GM21526 (cell line): ENCODE measurements around the gene CCDC78.
"Not testable (repeated sequence)": the region's sequence is repeated elsewhere in the genome, so short reads cannot be mapped to it uniquely, and the experiment has no call there.

ENCODE experiments used
- ATAC-seq: cut with Tn5 transposase; IDR thresholded peaks from one replicate; pipeline ENCODE4 v1.9.1; 2021; ENCODE audit warnings: moderate library complexity; ENCODE audit not compliant: unreplicated experiment, low FRiP score

CCDC78 gene

GRCh38 chr16:761625-762513 lies 35.6 kb upstream of the CCDC78 start:
- no peak for ATAC-seq

DNA sequence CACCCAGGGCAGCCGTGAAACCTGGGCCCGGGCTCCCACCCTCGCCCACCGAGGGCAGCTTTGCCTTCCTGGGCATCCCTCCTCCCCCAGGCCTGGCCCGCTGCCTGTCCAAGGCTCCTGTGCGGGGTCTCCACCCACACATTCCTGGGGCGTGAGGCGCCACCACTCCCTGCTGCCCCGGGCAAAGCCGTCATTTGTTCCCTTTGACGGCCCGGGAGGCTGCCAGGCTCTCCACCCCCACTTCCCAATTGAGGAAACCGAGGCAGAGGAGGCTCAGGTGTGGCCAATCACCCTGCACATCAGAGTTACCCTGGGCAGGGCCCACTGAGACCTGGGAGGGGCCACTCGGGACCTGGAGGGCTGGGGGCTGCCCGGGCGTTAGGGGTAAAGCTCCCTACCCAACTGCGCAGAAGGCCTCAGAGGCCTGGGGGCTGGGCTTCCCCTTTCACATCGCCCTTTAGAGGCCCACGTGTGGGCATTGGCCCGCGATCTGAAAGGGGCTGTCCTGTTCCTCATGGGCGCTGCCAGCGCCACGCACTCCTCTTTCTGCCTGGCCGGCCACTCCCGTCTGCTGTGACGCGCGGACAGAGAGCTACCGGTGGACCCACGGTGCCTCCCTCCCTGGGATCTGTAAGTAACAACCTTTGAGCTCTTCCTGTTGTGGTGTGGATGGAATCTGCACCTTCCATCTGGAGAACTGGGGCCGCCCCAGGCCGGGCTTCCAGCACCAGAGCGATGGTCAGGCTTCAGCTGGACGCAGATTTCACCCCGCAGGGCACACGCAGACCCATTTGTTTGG lies 34.5 kb upstream of the CCDC78 start, which contains the start of gene MSLN:
MSLN (plus strand) TSS at position 190 of the 799 bp plus-strand sequence. CDS start 1,947 bp downstream, outside the sequence.
- no peak for ATAC-seq

DNA sequence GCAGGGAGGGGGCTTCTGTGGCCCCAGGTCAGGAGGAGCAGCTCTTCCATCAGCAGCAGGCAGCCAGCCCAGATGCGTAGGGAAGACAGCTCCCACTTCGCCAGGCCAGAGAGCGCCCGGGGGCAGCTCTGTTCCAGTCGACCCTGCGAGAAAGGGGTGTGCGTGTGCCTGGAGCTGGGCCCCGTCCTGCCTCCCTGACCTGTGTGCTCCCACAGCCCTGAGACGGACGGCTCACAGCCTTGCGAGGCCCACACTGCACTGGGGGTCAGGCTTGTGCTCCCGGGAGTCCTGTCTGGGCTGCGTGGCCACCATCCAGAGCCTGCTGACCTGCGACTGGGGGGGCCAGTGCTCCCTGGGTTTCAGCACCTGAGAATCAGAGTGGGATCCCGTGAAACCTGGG lies 33.8 kb upstream of the CCDC78 start:
- no peak for ATAC-seq

GRCh38 chr16:759110-759910 lies 33.1 kb upstream of the CCDC78 start:
- no peak for ATAC-seq

DNA sequence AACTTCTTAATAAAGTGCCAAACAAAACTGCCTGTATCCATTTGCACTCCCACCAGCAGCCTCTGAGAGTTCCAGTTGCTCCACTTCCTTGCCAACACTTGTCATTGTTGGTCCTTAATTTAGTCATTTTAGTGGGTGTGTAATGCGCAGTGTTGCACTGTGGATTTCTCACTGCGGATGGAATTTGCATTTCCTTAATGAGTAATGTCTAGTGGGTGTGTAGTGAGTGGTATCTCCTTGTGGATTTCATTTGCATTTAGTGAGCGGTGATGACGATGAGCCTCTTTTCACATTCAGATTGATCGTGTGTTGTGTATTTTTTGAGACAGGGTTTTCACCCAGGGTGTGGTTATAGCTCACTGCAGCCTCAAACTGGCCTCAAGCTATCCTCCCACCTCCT lies 30.2 kb upstream of the CCDC78 start:
- no peak for ATAC-seq

DNA sequence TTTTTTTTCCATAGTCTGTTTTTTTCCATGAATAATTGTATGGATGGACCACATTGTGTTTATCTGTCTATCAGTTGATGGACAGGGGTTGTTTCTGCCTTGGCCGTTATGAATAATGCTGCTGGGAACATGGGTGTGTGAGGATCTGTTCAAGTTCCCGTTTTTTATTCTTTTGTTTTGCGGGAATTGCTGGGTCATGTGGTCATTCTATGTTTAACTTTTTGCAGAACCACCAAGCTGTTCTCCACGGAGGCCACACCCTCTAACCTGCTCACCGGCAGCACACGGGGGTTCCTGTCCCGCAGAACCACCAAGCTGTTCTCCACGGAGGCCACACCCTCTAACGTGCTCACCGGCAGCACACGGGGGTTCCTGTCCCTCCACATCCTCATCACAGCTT lies 28.4 kb upstream of the CCDC78 start:
- ATAC-seq: no peak

DNA sequence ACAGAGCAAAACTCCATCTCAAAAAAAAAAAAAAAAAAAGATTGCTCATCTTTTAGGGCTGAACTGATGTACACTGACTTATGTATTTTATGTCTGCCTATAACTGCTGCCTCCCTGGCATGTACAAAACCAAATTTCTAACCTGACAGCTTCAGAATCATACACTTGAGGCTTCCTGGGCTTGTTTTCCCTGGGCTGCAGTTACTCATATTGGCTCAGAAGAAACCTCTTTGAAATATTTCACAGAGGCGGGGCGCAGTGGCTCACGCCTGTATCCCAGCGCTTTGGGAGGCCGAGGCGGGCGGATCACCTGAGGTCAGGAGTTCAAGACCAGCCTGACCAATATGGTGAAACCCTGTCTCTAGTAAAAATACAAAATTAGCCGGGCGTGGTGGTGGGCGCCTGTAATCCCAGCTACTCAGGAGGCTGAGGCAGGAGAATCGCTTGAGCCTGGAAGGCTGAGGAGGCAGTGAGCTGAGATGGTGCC lies 27.9 kb upstream of the CCDC78 start:
- ATAC-seq: not testable (repeated sequence)

GRCh38 chr16:752007-752312 lies 25.7 kb upstream of the CCDC78 start:
- no peak for ATAC-seq

DNA sequence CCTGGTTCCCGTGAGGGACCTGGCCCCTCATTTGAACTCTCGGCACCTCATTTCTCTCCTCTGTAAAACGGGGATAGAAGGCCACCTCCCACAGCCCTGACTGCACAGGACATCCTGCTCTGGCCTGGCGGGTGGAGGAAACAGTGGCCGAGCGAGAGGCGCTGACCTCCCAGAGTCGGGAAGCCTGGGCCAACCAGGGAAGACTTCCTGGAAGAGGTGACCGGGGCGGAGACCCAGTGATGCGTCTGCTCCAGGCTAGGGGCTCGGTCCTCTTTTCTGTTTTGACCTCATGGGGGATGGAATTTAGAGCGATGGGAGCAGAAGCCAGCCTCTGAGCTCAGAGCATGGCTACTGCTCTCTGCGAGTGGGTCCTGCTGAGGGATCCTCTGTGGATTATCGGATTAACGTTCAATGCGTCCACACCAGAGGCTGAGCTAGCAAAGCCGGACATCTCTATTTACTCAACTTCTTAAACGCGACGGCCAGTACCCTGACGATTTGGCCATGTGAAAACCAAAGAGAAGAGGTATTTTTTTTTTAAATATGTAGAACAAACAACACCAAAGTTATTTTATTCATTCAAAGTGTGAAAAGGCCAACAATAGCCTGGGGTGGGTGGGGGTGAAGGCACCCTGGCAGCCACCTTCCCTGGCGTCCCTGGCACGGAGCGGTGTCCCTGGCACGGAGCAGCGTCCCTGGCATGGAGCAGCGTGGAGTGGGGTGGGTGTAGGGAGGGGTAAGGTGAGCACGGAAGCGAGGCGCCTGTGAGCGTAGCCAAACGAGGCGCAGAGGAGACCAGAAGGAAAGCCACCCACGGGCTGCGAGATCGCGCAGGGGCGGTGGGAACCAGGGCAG lies 25.1 kb upstream of the CCDC78 start:
- ATAC-seq: no peak

- no peak for ATAC-seq
These were observed 24.2 kb upstream of the CCDC78 start for GRCh38 chr16:750485-750884.

DNA sequence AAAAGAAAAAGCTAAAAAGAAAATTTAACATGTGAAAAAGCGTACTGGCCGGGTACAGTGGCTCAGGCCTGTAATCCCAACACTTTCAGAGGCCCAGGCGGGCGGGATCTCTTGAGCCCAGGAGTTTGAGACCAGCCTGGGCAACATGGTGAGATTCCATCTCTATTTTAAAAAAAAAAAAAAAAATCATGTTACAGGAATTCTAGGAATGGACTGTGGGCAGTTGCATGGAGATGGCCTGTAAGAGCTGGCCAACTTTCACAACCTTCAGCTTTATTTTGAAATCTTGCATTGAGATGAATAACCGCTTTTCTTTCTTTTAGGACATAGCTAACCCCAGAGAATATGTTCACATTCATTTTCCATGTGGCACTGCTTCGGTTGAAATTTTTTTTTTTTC lies 22.8 kb upstream of the CCDC78 start:
- no peak for ATAC-seq

GRCh38 chr16:747978-748746 lies 21.9 kb upstream of the CCDC78 start:
- no peak for ATAC-seq

DNA sequence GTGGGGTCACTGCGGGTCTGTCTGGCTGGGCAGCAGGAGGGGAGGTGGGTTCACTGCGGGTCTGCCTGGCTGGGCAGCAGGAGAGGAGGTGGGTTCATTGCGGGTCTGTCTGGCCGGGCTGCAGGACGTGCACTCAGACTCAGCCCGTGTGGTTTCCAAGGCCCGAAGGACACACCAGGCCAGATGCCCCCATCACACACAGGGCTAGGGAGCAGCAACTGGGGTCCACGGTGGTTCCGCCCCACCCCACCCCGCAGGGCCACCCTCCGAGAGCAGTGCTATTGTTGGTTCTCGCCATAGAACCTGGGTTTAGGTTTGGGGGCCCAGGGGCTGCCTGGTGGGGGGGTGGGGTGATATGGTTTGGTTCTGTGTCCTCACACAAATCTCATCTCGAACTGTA lies 20.4 kb upstream of the CCDC78 start:
- no peak for ATAC-seq

GRCh38 chr16:745739-746138 lies 19.5 kb upstream of the CCDC78 start:
- ATAC-seq: no peak

GRCh38 chr16:743794-744500 lies 17.7 kb upstream of the CCDC78 start:
- no peak for ATAC-seq

GRCh38 chr16:742894-743293 lies 16.7 kb upstream of the CCDC78 start:
- not testable (repeated sequence) for ATAC-seq

GRCh38 chr16:741986-742629 lies 15.9 kb upstream of the CCDC78 start:
- ATAC-seq: no peak
